Lower lobe of right lung (tissue), 2 donors: ENCODE measurements around the gene SH3PXD2A. TPM values are rescaled to one million over a fixed set of nuclear protein-coding genes. Genes with fewer than 3 reads are reported as not detected.

Source experiments
- ATAC-seq, 2 donors: fragments of 200-7000 bp; cut with Tn5 transposase; one replicate each; pipeline ENCODE4 v1.9.1; 2020 to 2022; ENCODE audit warnings: mild to moderate bottlenecking in 2 of 2, moderate library complexity in 2 of 2
- DNase-seq: peaks from one replicate; pipeline ENCODE4 v3.0.0-alpha.2; 2020
- H3K27ac ChIP-seq: fragments of 200-600 bp; one replicate; pipeline ENCODE4 v1.8.0; 2022
- H3K27me3 ChIP-seq: fragments of 200-600 bp; one replicate; pipeline ENCODE4 v1.8.0; 2022; ENCODE audit warnings: low read depth
- H3K36me3 ChIP-seq: fragments of 200-600 bp; one replicate; pipeline ENCODE4 v1.8.0; 2022; ENCODE audit warnings: mild to moderate bottlenecking
- H3K4me1 ChIP-seq: fragments of 200-600 bp; one replicate; pipeline ENCODE4 v1.8.0; 2022
- H3K4me3 ChIP-seq: fragments of 200-600 bp; one replicate; pipeline ENCODE4 v1.8.0; 2022; ENCODE audit warnings: mild to moderate bottlenecking
- H3K9me3 ChIP-seq: fragments of 200-600 bp; one replicate; pipeline ENCODE4 v1.8.0; 2022
- CTCF ChIP-seq: fragments of 200-600 bp; IDR thresholded peaks from one replicate; pipeline ENCODE4 v1.8.0; 2022; ENCODE audit warnings: antibody characterized with exemption, mild to moderate bottlenecking
- intact Hi-C: fragments of 100-400 bp; cut with DNase I; formaldehyde crosslinking; loops from one replicate; pipeline ENCODE4 v1.11.0; 2022
- total RNA-seq: library from RNA; stranded (reverse); fragmentation: NEBNext Ultra II Directional; extraction: Animal tissue kit (Norgen Biotek cat#: 25700); gene quantifications from one replicate; pipeline ENCODE4 v1.2.1, GENCODE V29; 2021
- donor health status: DM: no; HTN: yes; CAD: no; lungs with severe emphysema.

The SH3PXD2A gene
- total RNA-seq, 1 donor from 2014 or later, result 34.8 TPM

DNA sequence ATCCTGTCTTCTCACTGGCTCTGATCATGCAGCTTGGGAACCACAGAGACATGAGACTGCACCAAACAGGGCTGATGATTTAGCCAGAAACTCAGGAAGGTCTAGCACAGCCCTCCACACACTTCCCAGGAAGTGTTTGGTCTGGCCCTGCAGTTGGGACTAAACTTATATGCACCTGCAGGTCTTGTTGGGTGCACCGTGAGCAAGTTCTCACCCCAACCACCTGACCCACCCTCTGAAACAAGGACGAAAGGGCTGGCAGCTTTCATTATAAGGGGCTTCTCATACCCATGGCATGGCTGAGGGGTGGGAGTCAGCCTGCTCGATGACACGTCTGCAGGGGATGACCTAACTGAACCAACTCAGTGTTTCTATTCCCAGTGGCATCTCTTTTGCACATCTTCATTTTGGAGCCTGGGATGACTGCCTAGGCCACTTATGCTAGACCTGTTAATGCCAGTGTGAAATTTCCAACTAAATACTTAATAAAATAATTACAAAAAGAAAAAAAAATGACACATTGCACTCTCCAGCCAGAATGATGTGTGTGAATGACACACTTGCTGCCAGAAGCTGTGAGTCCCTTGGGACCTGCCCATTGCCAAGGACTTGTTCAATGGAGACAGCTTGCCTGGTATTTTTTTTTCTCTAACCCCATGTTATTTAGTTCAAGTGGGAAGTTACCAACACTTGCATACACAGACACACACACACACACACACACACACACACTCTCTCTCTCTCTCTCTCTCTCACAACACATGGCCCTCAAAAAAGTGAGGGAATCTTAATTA lies 259.2 kb downstream of the SH3PXD2A start:
- intact Hi-C loops, result no loop called here
- Histone ChIP-seq H3K4me3 (no peak overlapping the region), H3K4me1 (no peaks in the 10 kb centered on the region), H3K27ac (no peak overlapping the region), H3K36me3 (no peaks in the 10 kb centered on the region), H3K27me3 (no peaks in the 10 kb centered on the region), H3K9me3 (no peaks in the 10 kb centered on the region)
- DNase-seq (no peak), ATAC-seq (no peak)
- no peak for TF ChIP-seq CTCF

DNA sequence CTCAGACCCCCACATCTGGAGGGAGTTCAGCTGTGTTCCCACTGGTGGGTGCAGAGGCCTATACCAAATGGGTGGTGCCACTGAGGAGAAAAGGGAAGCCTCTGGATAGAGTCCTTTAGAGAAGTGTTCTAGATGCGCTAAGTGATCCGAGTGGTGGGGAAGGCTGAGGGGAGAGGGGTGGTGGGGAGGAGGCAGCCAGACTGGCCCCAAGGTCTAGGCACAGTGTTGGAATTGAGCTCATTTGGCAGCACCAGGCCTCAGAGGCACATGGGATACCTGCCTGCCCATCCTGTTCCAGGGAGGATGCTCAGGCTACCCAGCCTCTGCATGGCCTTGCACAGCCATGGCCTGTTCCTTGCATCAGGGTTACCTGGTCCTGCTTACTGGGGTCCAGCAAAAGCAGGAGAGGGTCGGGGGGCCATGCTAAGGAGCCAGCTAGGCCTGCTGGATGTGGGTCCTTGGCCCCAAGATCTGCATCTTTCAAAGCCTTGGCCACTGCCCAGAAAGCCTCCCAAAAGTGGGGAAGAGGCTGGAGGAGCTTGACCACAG lies 262.3 kb downstream of the SH3PXD2A start:
- intact Hi-C loops, result no loop called here
- no peak for ATAC-seq

DNA sequence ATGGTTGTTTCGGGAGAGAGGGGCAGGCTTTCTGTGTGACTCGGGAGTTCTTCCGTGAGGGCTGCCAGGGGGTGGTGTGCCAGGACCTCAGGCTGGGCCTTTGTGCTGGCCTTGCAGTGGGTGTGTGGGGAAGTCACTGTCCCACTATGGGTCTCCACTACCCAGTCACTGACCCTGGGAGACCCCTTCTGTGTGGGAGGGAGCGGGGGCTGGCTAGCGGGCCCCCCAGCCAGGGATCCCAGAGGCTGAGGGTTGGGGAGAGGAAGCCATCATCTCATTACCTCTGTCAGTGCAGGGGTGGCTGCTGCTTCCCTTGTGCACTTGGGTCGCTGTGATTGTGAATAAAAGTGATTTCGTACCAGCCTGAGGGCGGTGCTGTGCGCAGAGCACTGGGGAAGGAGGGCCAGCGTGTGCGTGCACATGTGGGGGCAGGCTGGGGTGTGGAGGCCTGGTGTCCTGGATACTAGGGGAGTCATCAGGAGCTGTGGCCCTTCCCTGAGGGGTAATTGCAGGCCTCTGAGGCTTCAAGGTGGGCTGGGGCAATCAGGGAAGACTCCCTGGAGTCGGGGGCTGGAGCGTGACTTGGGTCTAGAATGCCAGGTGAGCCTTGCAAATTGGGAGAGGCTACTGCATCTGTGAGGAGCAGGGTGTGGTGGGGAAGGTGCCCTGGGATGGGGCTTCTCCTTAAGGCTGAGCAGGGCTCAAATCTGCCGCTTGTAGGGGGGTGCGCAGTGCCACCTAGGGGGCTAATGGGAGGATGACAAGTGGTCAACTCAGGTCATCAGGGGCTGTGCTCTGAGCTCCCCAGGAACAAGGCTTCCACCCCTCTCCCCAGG lies 263.0 kb downstream of the SH3PXD2A start:
- no peaks in the 10 kb centered on the region for H3K27me3 ChIP-seq
- ATAC-seq, result peak in 1 of 2 donors; percentile 30
- H3K4me1 ChIP-seq, result no peaks in the 10 kb centered on the region
- TF ChIP-seq CTCF, result peak; percentile 46
- no peak for DNase-seq
- H3K27ac ChIP-seq, result no peak overlapping the region
- no peaks in the 10 kb centered on the region for H3K36me3 ChIP-seq
- H3K9me3 ChIP-seq, result no peaks in the 10 kb centered on the region
- no peak overlapping the region for H3K4me3 ChIP-seq
- intact Hi-C loops, result no loop called here

More for the DNA sequence above, 262.3 kb downstream of the SH3PXD2A start:
- no peaks in the 10 kb centered on the region for H3K9me3 ChIP-seq
- no peak overlapping the region for H3K4me3 ChIP-seq
- H3K4me1 ChIP-seq, result no peaks in the 10 kb centered on the region
- no peak overlapping the region for H3K27ac ChIP-seq
- H3K27me3 ChIP-seq, result no peaks in the 10 kb centered on the region
- DNase-seq, result no peak
- TF ChIP-seq CTCF, result no peak
- no peaks in the 10 kb centered on the region for H3K36me3 ChIP-seq

- intact Hi-C loops, result no loop called here
- DNase-seq, result no peak
- ATAC-seq, result no peak
- no peaks in the 10 kb centered on the region for H3K9me3 ChIP-seq
- no peaks in the 10 kb centered on the region for H3K36me3 ChIP-seq
- no peak for TF ChIP-seq CTCF
- H3K27me3 ChIP-seq, result no peaks in the 10 kb centered on the region
- H3K27ac ChIP-seq, result no peak overlapping the region
- H3K4me1 ChIP-seq, result no peaks in the 10 kb centered on the region
- H3K4me3 ChIP-seq, result no peak overlapping the region
Observed at GRCh38 chr10:103590744-103591291, 264.6 kb downstream of the SH3PXD2A start.

- Histone ChIP-seq H3K4me1 (no peaks in the 10 kb centered on the region), H3K36me3 (no peaks in the 10 kb centered on the region), H3K27me3 (no peaks in the 10 kb centered on the region), H3K4me3 (no peak overlapping the region), H3K27ac (no peak overlapping the region), H3K9me3 (no peaks in the 10 kb centered on the region)
- no peak for TF ChIP-seq CTCF
- no peak for DNase-seq
- ATAC-seq, result peak in 1 of 2 donors; percentile 7
- intact Hi-C loops, result no loop called here
Observed at GRCh38 chr10:103590060-103590459, 265.3 kb downstream of the SH3PXD2A start.
